IPS-NIHi7 (cell line): ENCODE measurements around the gene SULT2B1.
"Not testable (repeated sequence)": the region's sequence is repeated elsewhere in the genome, so short reads cannot be mapped to it uniquely, and the experiment has no call there.

Experiments used
- DNase-seq: peaks from one replicate; pipeline ENCODE4 v3.0.0; 2012; ENCODE audit warnings: mixed read lengths; ENCODE audit errors: extremely low spot score

Gene SULT2B1

DNA sequence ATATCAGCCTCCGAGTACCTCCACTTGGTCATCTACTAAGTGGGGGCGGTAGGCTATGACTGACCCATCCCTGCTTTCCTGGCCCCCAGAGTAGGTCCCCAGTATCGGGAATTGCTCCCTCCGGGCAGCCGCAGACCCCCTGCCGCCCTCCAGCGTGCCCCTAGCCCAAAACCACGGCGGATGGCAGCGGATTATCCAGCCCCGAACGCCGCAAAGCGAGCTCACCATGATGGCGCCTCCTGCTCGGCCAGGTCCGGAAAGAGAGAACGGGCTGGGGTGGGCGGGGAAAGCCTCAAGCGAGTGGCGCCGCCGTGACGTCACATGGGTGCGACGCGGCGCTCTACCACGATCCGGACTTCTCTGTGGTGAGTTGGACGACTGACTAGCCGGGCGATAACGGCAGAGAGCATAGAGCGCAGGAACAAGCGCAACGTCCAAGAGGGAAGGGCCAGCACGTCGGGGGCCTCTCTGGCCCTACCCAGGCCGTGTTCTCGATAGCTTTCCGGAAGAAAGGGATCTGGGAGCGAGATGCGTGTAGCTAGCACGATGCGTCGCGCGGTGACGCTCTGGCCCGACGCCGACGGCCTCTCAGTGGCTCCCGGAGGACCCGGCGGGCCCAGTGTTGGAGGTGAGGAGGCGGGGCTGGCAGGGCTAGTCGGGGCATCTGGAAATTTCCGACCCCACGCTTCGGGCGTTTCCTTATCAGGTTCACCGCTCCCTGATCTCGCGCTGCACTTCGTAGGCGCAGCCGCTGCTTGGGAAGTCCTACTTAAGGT is 67.1 kb downstream of the SULT2B1 start, which contains the start of the genes RPL18 and SPHK2:
Gene RPL18 (minus strand): TSS at position 263 of the 776 bp plus-strand sequence. CDS start 35 bp downstream, at position 228.
Gene SPHK2 (plus strand): TSS at position 591 of the 776 bp plus-strand sequence. CDS start 1,009 bp downstream, outside the sequence.
- DNase-seq = peak; percentile 93

GRCh38 chr19:48619692-48620585 is 68.0 kb downstream of the SULT2B1 start:
- DNase-seq = no peak

DNA sequence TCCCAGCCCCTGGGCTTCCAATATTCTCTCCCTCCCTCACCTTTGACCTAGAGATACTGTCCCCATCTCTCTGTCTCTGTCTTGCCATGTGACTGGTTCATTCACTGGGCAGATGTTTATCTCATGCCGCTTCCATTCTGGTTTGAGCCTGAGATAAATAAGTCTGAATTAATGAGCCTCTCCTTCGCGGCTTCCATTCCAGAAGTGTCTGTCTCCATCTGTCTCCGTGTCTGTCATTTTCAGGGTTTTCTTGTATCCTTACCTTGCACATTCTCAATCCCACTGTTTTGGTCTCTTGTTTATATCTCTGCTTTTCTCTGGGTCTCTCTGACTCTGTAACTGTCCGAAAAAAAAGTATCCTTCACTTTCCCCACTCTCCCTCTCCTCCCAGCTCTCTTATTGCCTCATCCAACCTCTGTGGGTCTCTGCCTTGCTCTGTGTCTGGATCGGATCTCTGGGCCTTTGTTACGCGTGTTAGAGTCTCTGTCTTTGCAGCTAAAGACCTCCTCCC is 71.6 kb downstream of the SULT2B1 start:
- no peak for DNase-seq

DNA sequence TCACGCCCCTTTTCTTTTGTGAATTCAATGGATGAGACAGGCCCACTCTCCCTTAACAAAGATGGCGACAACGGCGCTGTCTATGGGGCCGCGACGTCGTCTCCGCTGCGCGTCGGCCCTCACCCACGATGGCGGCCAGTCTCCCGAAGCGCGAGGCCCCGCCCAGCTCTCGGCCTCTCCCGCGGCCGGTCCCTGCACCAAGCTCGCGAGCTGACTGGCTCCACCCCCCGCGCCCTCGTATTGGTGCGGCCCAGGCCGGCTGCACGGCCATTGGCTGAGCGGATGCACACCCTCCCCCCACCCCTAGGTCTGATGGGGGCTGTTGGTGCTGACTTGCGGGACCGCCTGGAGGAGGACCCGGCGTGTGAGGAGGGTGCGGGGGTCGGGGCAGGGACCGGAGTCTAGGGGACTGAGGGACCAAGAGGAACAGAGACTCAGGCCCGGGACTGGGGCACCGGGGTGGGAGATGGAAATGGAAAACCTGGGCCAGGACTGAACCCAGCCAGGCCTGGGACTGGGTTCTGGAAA is 72.2 kb downstream of the SULT2B1 start:
- peak; percentile 93 for DNase-seq

- no peak for DNase-seq
Measured at GRCh38 chr19:48624791-48625723, 73.1 kb downstream of the SULT2B1 start.

DNA sequence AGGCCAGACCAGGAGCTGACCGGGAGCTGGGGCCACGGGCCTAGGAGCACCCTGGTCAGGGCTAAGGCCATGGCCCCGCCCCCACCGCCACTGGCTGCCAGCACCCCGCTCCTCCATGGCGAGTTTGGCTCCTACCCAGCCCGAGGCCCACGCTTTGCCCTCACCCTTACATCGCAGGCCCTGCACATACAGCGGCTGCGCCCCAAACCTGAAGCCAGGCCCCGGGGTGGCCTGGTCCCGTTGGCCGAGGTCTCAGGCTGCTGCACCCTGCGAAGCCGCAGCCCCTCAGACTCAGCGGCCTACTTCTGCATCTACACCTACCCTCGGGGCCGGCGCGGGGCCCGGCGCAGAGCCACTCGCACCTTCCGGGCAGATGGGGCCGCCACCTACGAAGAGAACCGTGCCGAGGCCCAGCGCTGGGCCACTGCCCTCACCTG is 73.9 kb downstream of the SULT2B1 start:
- no peak for DNase-seq

DNA sequence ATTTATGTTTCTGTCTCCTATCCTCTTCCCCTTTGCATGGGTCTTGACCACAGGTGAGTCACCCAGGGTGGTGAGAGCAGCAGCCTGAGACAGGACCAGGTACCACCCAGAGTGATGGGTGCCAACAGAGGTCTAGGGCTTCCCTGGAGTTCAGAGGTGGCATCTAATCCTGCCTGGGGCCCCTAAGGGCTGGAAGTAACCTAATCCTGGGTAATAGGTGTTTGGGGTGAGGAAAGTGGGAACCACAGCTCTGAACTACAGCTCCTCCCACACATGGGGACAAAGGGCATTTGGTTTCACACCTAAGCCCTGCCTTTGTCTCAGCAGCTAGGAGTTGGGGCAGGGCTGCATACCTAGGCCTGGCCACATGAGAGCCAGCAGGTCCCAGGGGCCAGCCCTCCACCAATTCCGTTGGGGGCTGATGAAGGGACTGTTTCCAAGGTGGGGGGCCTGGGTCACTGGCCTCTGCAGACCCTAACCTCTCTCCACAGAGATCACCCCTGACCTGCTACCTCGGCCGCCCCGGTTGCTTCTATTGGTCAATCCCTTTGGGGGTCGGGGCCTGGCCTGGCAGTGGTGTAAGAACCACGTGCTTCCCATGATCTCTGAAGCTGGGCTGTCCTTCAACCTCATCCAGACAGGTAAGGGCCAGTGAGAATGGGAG is 75.4 kb downstream of the SULT2B1 start:
- no peak for DNase-seq

- DNase-seq = no peak
Measured at GRCh38 chr19:48627865-48628314, 75.9 kb downstream of the SULT2B1 start.

- no peak for DNase-seq
Measured at GRCh38 chr19:48628486-48629296, 76.7 kb downstream of the SULT2B1 start.

- DNase-seq = no peak
Measured at GRCh38 chr19:48629297-48629598, 77.3 kb downstream of the SULT2B1 start.

DNA sequence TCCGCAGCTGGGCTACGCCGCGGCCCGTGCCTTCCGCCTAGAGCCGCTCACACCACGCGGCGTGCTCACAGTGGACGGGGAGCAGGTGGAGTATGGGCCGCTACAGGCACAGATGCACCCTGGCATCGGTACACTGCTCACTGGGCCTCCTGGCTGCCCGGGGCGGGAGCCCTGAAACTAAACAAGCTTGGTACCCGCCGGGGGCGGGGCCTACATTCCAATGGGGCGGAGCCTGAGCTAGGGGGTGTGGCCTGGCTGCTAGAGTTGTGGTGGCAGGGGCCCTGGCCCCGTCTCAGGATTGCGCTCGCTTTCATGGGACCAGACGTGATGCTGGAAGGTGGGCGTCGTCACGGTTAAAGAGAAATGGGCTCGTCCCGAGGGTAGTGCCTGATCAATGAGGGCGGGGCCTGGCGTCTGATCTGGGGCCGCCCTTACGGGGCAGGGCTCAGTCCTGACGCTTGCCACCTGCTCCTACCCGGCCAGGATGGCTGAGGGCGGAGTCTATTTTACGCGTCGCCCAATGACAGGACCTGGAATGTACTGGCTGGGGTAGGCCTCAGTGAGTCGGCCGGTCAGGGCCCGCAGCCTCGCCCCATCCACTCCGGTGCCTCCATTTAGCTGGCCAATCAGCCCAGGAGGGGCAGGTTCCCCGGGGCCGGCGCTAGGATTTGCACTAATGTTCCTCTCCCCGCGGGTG is 77.8 kb downstream of the SULT2B1 start:
- DNase-seq = peak; percentile 86

GRCh38 chr19:48630296-48631063 is 78.5 kb downstream of the SULT2B1 start:
- peak; percentile 53 for DNase-seq

- DNase-seq = no peak
Measured at GRCh38 chr19:48631225-48631624, 79.3 kb downstream of the SULT2B1 start.

GRCh38 chr19:48632286-48632685 is 80.3 kb downstream of the SULT2B1 start:
- not testable (repeated sequence) for DNase-seq

- DNase-seq = no peak
Measured at GRCh38 chr19:48632692-48633147, 80.7 kb downstream of the SULT2B1 start.

DNA sequence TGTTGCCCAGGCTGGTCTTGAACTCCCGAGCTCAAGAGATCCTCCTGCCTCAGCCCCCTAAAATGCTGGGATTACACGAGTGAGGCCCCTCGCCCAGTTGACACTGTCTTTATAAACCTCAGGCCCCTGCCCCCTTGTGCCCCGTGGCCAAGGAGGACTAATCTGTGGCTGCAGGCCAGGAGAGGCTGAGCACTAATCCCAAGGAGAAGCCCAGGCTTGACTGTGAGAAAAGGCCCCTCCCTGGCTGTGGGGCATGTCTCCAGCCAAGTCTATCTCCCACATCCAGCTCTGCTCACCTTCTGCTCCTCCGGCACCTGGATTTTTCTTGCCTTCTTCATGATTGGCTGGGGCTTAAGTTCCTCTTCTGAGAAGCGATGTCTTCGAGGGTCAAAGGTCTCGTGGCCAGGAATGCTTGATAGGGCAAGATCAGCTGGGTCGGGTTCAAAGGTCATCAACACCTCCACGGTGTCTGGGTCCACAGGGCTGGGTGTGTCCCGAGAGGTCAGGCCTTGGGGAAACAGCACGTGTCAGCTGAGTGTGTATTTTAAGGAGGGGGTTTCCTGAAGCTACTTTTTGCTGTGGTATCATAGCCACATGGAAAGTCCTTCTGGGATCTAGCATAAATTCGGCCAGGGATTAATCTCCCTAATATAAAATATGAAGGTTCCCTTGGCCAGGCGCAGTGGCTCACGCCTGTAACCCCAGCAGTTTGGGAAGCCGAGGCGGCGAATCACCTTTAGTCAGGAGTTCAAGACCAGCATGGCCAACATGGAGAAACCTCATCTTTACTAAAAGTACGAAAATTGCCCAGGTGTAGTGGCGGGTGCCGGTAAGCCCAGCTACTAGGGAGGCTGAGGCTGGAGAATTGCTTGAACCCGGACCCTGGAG is 81.4 kb downstream of the SULT2B1 start:
- DNase-seq = no peak

DNA sequence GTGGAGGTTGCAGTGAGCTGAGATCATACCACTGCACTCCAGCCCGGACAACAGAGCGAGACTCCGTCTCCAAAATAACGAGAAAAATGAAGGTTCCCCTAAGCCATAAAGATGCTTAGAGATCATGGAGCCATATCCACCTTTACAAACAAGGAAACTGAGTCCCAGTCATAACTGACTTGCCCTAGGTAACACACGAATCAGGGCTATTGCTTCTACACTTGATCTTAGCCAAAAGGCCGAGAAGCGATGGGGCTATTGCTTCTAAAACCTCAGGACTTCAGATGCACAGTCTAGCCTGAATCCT is 82.0 kb downstream of the SULT2B1 start:
- DNase-seq = no peak
